ENCODE data around the gene SPDYE3. TPM values are rescaled to one million over a fixed set of nuclear protein-coding genes. Genes with fewer than 3 reads are reported as not detected.

Gene SPDYE3
- not detected in 2 replicates for total RNA-seq

GRCh38 chr7:100307402-100307801, at the start of gene SPDYE3:
TSS of gene SPDYE3 (plus strand) at chr7:100307702. CDS start at chr7:100307886, 184 bp downstream.

GRCh38 chr7:100358027-100358856, 50.7 kb downstream of the SPDYE3 start, which contains the start of gene PILRB:
TSS of gene PILRB (plus strand) at chr7:100358117. CDS start at chr7:100358303, 186 bp downstream.

Other genes starting within 250 kb of the SPDYE3 start
- gene ZNF3, start 226.0 kb upstream of the SPDYE3 start, total RNA-seq, result 26.3 and 33.3 TPM in 2 replicates
- 44.3 and 54.3 TPM in 2 replicates for gene COPS6, start 218.7 kb upstream of the SPDYE3 start, total RNA-seq
- 27.5 and 34.8 TPM in 2 replicates for gene MCM7, start 206.3 kb upstream of the SPDYE3 start, total RNA-seq
- 14.3 and 15.6 TPM in 2 replicates for gene AP4M1, start 206.1 kb upstream of the SPDYE3 start, total RNA-seq
- 18.5 and 20.0 TPM in 2 replicates for gene TAF6, start 188.3 kb upstream of the SPDYE3 start, total RNA-seq
- gene CNPY4, start 188.1 kb upstream of the SPDYE3 start, total RNA-seq, result 29.8 and 33.4 TPM in 2 replicates
- gene MBLAC1, start 180.7 kb upstream of the SPDYE3 start, total RNA-seq, result 1.8 and 2.8 TPM in 2 replicates
- gene LAMTOR4, start 158.8 kb upstream of the SPDYE3 start, total RNA-seq, result 105 and 108 TPM in 2 replicates
- 4.3 and 5.6 TPM in 2 replicates for gene TRAPPC14, start 149.0 kb upstream of the SPDYE3 start, total RNA-seq
- 0.09 TPM in 1 of 2 replicates, not detected in the other for gene GAL3ST4, start 139.1 kb upstream of the SPDYE3 start, total RNA-seq
- gene GPC2, start 130.3 kb upstream of the SPDYE3 start, total RNA-seq, result 1.3 and 3.5 TPM in 2 replicates
- gene STAG3, start 129.8 kb upstream of the SPDYE3 start, total RNA-seq, result 0.33 and 0.60 TPM in 2 replicates
- 2.6 TPM in 1 of 2 replicates, not detected in the other for gene PVRIG, start 87.8 kb upstream of the SPDYE3 start, total RNA-seq
- gene PILRB, start 50.4 kb downstream of the SPDYE3 start, total RNA-seq, result 9.4 and 14.3 TPM in 2 replicates
- 0.17 and 0.22 TPM in 2 replicates for gene PILRA, start 65.8 kb downstream of the SPDYE3 start, total RNA-seq
- 1.1 and 1.2 TPM in 2 replicates for gene ZCWPW1, start 121.0 kb downstream of the SPDYE3 start, total RNA-seq
- 39.4 and 41.5 TPM in 2 replicates for gene MEPCE, start 122.1 kb downstream of the SPDYE3 start, total RNA-seq
- 10.5 and 12.4 TPM in 2 replicates for gene PPP1R35, start 128.8 kb downstream of the SPDYE3 start, total RNA-seq
- 0.09 and 0.22 TPM in 2 replicates for gene SPACDR, start 156.6 kb downstream of the SPDYE3 start, total RNA-seq
- 16.6 and 18.7 TPM in 2 replicates for gene TSC22D4, start 171.5 kb downstream of the SPDYE3 start, total RNA-seq
- gene NYAP1, start 176.2 kb downstream of the SPDYE3 start, total RNA-seq, result 1.6 and 2.3 TPM in 2 replicates
- 26.7 and 49.5 TPM in 2 replicates for gene AGFG2, start 231.5 kb downstream of the SPDYE3 start, total RNA-seq

All from dermis lymphatic vessel endothelial cell (primary cell).